Measurements from ENCODE around the gene DENND1B.
A peak's percentile ranks its signal among the peaks of the same experiment; 100 is the strongest.
"Not testable (repeated sequence)": the region's sequence is repeated elsewhere in the genome, so short reads cannot be mapped to it uniquely, and the experiment has no call there.

The DENND1B gene

GRCh38 chr1:197744979-197745378, 30.3 kb downstream of the DENND1B start:
- DNase-seq (ENCODE audit: low spot score), result no peak

DNA sequence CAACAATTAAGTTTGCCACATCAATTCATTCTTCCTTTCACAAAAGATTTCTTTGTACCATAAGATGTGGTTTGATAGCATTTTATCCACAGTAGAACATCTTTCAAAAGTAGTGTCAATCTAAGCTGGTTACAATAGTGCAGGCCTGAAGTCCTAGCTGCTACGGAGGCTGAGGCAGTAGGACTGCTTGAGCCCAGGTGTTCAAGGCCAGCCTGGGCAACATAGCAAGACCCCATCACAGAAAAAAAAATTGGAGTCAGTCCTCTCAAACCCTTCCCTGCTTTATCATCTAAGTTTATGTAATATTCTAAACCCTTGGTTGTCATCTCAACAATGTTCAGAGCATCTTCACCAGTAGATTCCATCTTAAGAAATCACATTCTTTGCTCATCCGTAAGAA, 31.7 kb downstream of the DENND1B start:
- DNase-seq (ENCODE audit: low spot score), result no peak

- no peak for DNase-seq (ENCODE audit: low spot score)
These were observed 34.3 kb downstream of the DENND1B start for GRCh38 chr1:197740992-197741391.

GRCh38 chr1:197738927-197739326, 36.4 kb downstream of the DENND1B start:
- DNase-seq (ENCODE audit: low spot score), result no peak

- DNase-seq (ENCODE audit: low spot score), result no peak
These were observed 37.4 kb downstream of the DENND1B start for GRCh38 chr1:197737916-197738315.

DNA sequence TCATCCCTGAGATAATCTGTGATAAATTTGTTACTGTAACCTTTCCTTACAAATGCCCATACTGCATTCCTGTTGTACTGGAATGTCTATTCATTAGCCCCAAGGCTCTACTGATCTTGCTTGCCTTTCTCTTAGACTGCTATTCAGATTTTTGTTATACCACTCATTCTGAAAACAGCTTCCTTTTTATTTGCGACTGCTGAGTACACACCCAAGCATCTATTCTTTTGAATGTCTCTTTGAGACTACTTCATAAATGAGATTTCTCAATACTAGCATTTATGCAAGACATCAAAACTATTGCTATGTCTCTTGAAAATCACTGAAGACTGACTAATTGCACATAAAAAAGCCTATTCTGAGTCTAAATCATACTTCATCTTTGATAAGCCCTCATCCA, 38.6 kb downstream of the DENND1B start:
- DNase-seq (ENCODE audit: low spot score), result no peak

DNA sequence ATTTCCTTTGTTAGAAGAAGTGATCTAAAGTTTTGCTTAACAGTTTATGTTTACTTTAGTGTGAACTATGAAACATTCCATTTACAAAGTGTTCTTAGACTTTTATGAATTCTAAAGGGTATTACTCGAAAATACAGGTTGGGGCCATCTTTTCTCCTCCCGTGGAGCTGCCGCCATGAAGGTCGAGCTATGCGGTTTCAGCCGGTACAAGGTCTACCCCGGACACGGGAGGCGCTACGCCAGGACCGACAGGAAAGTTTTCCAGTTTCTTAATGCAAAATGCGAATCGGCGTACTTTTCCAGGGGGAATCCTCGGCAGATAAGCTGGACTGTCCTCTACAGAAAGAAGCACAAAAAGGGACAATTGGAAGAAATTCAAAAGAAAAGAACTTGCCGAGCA, 39.8 kb downstream of the DENND1B start:
- DNase-seq (ENCODE audit: low spot score), result no peak

DNA sequence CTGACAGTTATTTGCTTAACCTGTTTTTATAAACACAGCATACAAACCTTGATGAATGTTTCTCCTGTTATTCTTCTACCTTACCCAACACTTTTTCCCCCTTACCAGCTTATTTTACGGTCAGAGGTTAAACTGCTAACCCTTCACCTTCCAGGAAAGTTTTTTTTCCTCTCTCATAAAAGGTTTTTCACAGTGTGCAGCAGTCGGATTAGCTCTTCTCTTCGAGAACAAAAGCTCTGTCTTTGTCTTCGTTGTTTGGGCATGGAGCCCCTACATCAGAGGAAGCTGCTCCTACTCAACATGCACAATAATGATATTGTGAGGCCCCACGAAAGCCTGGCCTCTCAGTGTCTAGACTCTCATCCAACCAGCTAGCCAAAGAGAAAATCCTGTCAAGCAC, 42.0 kb downstream of the DENND1B start:
- peak; percentile 75 for DNase-seq (ENCODE audit: low spot score)

GRCh38 chr1:197732187-197732586, 43.1 kb downstream of the DENND1B start:
- no peak for DNase-seq (ENCODE audit: low spot score)

GRCh38 chr1:197731449-197731848, 43.8 kb downstream of the DENND1B start:
- no peak for DNase-seq (ENCODE audit: low spot score)

GRCh38 chr1:197725976-197726375, 49.3 kb downstream of the DENND1B start:
- no peak for DNase-seq (ENCODE audit: low spot score)

DNA sequence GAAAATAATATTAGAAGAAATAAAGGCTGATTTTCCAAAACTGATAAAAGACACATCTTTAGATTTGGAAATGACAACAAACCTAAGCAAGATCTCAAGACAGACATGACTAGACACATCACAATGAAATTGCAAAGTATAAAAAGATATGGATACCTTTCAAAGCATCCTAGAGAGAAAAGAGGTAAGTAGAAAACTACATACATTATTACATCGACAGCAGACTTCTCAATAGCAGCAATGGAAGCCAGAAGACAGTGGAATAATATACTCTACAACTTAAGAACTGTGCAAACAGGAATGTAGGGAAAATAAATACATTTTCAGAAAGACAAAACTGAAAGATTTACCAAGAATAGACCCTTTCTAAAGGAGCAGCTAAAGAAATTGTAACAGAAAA, 50.2 kb downstream of the DENND1B start:
- no peak for DNase-seq (ENCODE audit: low spot score)

GRCh38 chr1:197715806-197716205, 59.5 kb downstream of the DENND1B start:
- no peak for DNase-seq (ENCODE audit: low spot score)

- DNase-seq (ENCODE audit: low spot score), result no peak
These were observed 68.7 kb downstream of the DENND1B start for GRCh38 chr1:197706601-197707000.

GRCh38 chr1:197705941-197706340, 69.3 kb downstream of the DENND1B start:
- no peak for DNase-seq (ENCODE audit: low spot score)

GRCh38 chr1:197700688-197701087, 74.6 kb downstream of the DENND1B start:
- not testable (repeated sequence) for DNase-seq (ENCODE audit: low spot score)

DNA sequence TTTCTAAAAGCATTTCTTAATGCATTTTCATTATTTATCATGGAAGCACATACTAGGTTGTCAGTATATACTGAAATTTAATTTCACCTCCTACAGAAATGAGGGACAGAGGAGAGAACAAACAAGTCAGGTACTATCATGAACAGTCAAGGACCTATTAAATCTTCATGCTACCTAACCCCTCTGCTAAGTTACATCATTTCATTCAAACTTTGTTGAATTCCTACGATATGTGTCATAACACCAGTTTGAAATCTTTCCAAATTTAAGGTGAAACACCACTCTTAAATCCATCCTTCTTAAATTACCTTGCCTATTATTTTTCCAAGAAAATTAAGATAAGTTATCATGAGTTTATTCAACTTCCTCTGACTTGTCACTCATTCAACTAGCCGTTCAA, 78.9 kb downstream of the DENND1B start:
- no peak for DNase-seq (ENCODE audit: low spot score)

- DNase-seq (ENCODE audit: low spot score), result no peak
These were observed 79.3 kb downstream of the DENND1B start for GRCh38 chr1:197695961-197696360.

GRCh38 chr1:197692965-197693364, 82.3 kb downstream of the DENND1B start:
- no peak for DNase-seq (ENCODE audit: low spot score)

GRCh38 chr1:197691816-197692215, 83.5 kb downstream of the DENND1B start:
- DNase-seq (ENCODE audit: low spot score), result no peak

DNA sequence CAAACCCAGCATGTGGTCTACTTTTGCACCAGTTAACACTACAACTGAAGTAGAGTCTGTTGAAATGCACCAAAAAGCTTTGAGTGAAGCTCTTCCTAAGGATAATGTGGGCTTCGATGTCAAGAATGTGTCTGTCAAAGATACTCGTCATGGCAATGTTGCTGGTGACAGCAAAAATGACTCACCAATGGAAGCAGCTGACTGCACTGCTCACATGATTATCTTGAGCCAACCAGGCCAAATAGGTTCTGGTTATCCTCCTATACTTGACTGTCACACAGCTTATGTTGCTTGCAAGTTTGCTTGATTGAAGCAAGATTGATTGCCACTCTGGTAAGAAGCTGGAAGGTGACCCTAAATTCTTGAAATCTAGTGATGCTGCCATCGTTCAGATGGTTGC, 85.2 kb downstream of the DENND1B start:
- DNase-seq (ENCODE audit: low spot score), result no peak

DNA sequence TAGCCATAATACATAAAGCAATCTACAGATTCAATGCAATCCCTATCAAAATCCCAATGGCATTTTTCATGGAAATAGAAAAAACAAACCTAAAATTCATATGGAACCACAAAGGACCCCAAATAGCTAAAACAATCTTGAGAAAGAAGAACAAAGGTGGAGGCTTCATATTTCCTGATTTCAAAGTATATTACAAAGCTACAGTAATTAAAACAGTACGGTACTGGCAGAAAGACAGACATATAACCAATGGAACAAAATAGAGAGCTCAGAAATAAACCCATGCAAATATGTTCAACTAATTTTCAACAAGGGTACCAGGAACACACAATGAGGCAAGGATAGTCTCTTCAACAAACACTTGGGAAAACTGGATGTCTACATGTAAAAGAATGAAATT, 87.0 kb downstream of the DENND1B start:
- no peak for DNase-seq (ENCODE audit: low spot score)

- no peak for DNase-seq (ENCODE audit: low spot score)
These were observed 88.5 kb downstream of the DENND1B start for GRCh38 chr1:197686702-197687355.

DNA sequence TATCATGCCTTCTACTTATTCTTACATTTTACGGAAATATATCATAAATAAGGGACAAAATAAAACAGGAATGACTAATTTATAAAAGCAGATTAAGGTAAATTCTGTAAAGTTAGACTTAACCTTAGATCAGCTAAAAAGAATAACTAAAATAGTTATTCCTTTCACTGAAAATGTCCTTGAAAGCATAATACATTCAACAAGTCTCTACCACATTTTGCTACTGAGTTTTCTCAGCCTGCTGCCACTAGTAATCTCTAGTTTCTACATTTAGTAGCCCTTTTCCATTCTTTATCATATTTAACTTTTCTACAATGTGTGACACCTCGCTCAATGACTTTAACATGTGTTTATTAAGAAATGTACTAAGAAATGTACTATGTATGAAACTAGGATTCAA, 89.0 kb downstream of the DENND1B start:
- no peak for DNase-seq (ENCODE audit: low spot score)

DNA sequence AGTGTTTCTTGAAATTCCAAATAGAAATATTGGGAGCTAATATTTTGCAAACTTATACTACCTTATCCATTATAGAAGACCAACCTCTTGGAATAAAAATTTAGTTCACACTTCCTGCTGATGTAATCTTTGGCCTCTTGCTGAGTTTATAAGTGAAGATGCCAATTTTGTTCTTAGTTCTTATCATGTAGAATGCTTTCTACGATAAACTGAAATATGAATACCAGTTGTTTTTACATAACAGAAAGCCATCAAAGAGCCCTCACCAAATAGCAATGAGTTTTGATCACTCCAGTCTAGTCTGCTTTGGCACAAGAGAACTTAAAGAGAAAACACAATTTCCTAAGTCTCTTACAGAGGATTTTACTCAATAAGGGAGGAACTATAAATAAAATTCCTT, 89.5 kb downstream of the DENND1B start:
- DNase-seq (ENCODE audit: low spot score), result no peak

All from ecto neural progenitor cell (in vitro differentiated cells).